HG02798 (cell line): ENCODE measurements around the gene TATDN2.

Source experiments
- ATAC-seq: cut with Tn5 transposase; IDR thresholded peaks from one replicate; pipeline ENCODE4 v1.9.1; 2021; ENCODE audit warnings: mild to moderate bottlenecking; ENCODE audit not compliant: unreplicated experiment, poor library complexity

The TATDN2 gene

GRCh38 chr3:10312861-10313260, 64.6 kb downstream of the TATDN2 start:
- no peak for ATAC-seq

GRCh38 chr3:10315101-10315500, 66.8 kb downstream of the TATDN2 start:
- no peak for ATAC-seq

GRCh38 chr3:10315771-10316344, 67.6 kb downstream of the TATDN2 start:
- no peak for ATAC-seq

- no peak for ATAC-seq
Measured at GRCh38 chr3:10317311-10317960, 69.2 kb downstream of the TATDN2 start.

- ATAC-seq = no peak
Measured at GRCh38 chr3:10317961-10318350, 69.7 kb downstream of the TATDN2 start.

GRCh38 chr3:10319251-10319650, 71.0 kb downstream of the TATDN2 start:
- no peak for ATAC-seq

- no peak for ATAC-seq
Measured at GRCh38 chr3:10319804-10320203, 71.5 kb downstream of the TATDN2 start.

- no peak for ATAC-seq
Measured at GRCh38 chr3:10320320-10320677, 72.0 kb downstream of the TATDN2 start.

GRCh38 chr3:10321630-10322351, 73.5 kb downstream of the TATDN2 start:
- no peak for ATAC-seq

- ATAC-seq = no peak
Measured at GRCh38 chr3:10322352-10322710, 74.1 kb downstream of the TATDN2 start.

GRCh38 chr3:10327592-10327991, 79.3 kb downstream of the TATDN2 start:
- no peak for ATAC-seq

GRCh38 chr3:10328460-10329071, 80.3 kb downstream of the TATDN2 start:
- ATAC-seq = no peak

GRCh38 chr3:10329495-10330015, 81.3 kb downstream of the TATDN2 start:
- ATAC-seq = no peak

- ATAC-seq = no peak
Measured at GRCh38 chr3:10330319-10330718, 82.1 kb downstream of the TATDN2 start.
